ENCODE results near the gene PLG. TPM values are rescaled to one million over a fixed set of nuclear protein-coding genes. Genes with fewer than 3 reads are reported as not detected.
"Not testable (repeated sequence)": the region's sequence is repeated elsewhere in the genome, so short reads cannot be mapped to it uniquely, and the experiment has no call there.

PLG gene
- total RNA-seq, 1 experiment from 2014 or later: 0.57 TPM

DNA sequence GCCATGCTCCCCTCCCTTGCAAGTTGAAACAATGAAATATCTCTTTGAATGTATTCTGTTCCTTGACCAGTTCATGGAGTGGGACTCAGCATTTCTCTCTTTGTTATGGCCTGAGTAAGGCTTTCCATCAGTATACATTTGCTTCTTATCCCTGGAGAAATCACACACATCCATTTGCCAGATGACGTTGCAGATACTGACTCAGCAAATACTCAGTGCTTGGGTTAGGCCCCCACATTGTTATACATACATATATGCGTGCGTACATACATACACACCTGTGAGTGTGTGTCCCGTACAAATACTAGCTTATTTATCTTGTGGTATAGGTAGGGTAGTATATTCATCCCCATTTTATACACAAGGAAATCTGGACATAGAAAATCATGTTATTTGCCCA is 72.4 kb downstream of the PLG start:
- H3K4me1 ChIP-seq (ENCODE audit: control insufficient read depth, insufficient read depth, low read length): no peaks in the 10 kb centered on the region
- no TSS peak for BruUV-seq (replicated peaks)
- CTCF ChIA-PET: no interaction called here

DNA sequence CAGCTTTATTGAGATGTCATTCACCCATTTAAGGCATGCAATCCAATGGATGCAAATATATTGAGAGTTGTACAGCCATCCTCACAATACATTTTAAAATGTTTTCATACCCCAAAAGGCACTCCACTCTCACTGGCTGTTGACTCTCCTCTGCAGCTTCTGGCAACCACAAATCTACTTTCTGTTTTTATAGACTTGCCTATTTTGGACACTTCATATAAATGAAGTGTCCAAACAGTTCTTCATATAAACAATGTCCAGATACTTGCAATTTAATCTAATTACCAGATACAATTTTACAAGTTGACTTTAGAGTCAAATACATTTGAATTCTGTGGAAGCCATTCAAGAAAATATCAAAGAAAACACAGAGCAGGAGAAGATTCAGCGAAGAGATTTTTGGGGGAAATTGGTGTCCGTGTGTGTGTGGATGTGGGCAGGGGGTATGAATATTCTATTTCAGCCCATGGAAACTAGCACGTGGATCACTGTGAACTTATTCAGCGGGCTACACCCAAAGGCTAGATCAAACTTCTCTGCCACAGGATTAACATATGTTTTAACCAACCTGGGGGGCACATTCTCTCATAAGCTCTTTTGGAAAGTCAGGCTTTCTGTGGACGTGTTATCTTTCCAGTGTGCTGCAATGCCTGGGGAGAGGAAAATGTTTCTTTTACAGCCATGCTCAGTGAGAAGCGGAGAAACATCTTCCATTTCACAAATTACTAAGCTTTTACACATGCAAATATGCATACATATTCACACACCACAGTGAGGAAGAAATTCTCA is 73.9 kb downstream of the PLG start:
- TF ChIP-seq POLR2AphosphoS5 (IDR thresholded peaks at IDR 0.05; ENCODE audit: low read depth, low read length) (no peak), SIN3A (IDR thresholded peaks at IDR 0.05; ENCODE audit: borderline replicate concordance, insufficient read depth, low read depth, low read length) (no peak), TCF7L2 (IDR thresholded peaks at IDR 0.05; ENCODE audit: low read depth, low read length) (no peak)
- TF ChIP-seq, protein P1, sequence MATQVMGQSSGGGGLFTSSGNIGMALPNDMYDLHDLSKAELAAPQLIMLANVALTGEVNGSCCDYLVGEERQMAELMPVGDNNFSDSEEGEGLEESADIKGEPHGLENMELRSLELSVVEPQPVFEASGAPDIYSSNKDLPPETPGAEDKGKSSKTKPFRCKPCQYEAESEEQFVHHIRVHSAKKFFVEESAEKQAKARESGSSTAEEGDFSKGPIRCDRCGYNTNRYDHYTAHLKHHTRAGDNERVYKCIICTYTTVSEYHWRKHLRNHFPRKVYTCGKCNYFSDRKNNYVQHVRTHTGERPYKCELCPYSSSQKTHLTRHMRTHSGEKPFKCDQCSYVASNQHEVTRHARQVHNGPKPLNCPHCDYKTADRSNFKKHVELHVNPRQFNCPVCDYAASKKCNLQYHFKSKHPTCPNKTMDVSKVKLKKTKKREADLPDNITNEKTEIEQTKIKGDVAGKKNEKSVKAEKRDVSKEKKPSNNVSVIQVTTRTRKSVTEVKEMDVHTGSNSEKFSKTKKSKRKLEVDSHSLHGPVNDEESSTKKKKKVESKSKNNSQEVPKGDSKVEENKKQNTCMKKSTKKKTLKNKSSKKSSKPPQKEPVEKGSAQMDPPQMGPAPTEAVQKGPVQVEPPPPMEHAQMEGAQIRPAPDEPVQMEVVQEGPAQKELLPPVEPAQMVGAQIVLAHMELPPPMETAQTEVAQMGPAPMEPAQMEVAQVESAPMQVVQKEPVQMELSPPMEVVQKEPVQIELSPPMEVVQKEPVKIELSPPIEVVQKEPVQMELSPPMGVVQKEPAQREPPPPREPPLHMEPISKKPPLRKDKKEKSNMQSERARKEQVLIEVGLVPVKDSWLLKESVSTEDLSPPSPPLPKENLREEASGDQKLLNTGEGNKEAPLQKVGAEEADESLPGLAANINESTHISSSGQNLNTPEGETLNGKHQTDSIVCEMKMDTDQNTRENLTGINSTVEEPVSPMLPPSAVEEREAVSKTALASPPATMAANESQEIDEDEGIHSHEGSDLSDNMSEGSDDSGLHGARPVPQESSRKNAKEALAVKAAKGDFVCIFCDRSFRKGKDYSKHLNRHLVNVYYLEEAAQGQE (IDR thresholded peaks at IDR 0.05; ENCODE audit: insufficient read depth in 1 of 2, low read depth in 2 of 2, low read length in 1 of 2): no peak
- TF ChIP-seq, protein P2, sequence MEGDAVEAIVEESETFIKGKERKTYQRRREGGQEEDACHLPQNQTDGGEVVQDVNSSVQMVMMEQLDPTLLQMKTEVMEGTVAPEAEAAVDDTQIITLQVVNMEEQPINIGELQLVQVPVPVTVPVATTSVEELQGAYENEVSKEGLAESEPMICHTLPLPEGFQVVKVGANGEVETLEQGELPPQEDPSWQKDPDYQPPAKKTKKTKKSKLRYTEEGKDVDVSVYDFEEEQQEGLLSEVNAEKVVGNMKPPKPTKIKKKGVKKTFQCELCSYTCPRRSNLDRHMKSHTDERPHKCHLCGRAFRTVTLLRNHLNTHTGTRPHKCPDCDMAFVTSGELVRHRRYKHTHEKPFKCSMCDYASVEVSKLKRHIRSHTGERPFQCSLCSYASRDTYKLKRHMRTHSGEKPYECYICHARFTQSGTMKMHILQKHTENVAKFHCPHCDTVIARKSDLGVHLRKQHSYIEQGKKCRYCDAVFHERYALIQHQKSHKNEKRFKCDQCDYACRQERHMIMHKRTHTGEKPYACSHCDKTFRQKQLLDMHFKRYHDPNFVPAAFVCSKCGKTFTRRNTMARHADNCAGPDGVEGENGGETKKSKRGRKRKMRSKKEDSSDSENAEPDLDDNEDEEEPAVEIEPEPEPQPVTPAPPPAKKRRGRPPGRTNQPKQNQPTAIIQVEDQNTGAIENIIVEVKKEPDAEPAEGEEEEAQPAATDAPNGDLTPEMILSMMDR (IDR thresholded peaks at IDR 0.05): no peak

More for the DNA sequence above, 72.4 kb downstream of the PLG start:
- Histone ChIP-seq H3K9me3 (ENCODE audit: control insufficient read depth, insufficient read depth, low read depth, low read length) (no peaks in the 10 kb centered on the region), H3K27me3 (ENCODE audit: control insufficient read depth, insufficient read depth, low read length) (no peaks in the 10 kb centered on the region), H3K27ac (ENCODE audit: low read length) (no peak overlapping the region), H3K36me3 (ENCODE audit: control insufficient read depth, insufficient read depth, low read length) (no peaks in the 10 kb centered on the region), H3K4me3 (ENCODE audit: low read depth in 2 of 2, low read length in 2 of 2) (no peak overlapping the region)
- intact Hi-C loops (cut with micrococcal nuclease; ENCODE audit: unreplicated experiment): no loop called here
- DNase-seq (ENCODE audit: low read depth, low spot score) (no peak), ATAC-seq (no peak)
- TF ChIP-seq, protein P2 (IDR thresholded peaks at IDR 0.05): no peak
- TF ChIP-seq POLR2AphosphoS5 (IDR thresholded peaks at IDR 0.05; ENCODE audit: low read depth, low read length) (no peak), SIN3A (IDR thresholded peaks at IDR 0.05; ENCODE audit: borderline replicate concordance, insufficient read depth, low read depth, low read length) (no peak), TCF7L2 (IDR thresholded peaks at IDR 0.05; ENCODE audit: low read depth, low read length) (no peak)
- TF ChIP-seq, protein P1 (IDR thresholded peaks at IDR 0.05; ENCODE audit: insufficient read depth in 1 of 2, low read depth in 2 of 2, low read length in 1 of 2): no peak
- POLR2A ChIA-PET: no interaction called here
- in situ Hi-C loops (cut with HindIII; ENCODE audit: low pct_unique_long_range_greater_than_20kb, low sequenced_read_pairs): no loop called here

DNA sequence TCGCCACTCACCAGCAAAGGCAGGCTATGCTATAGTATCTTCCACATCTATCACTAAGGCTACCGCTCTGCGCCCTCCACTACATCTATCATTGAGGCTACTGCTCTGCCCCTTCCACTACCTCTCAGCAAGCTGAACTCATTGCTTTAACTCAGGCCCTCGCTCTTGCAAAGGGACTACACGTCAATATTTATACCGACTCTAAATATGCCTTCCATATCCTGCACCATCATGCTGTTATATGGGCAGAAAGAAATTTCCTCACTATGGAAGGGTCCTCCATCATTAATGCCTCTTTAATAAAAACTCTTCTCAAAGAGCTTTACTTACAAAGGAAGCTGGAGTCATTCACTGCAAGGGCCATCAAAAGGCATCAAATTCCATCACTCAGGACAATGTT is 77.1 kb downstream of the PLG start:
- DNase-seq (ENCODE audit: low read depth, low spot score); intact Hi-C loops (cut with micrococcal nuclease; ENCODE audit: unreplicated experiment); H3K27me3 ChIP-seq (ENCODE audit: control insufficient read depth, insufficient read depth, low read length); H3K9me3 ChIP-seq (ENCODE audit: control insufficient read depth, insufficient read depth, low read depth, low read length); H3K27ac ChIP-seq (ENCODE audit: low read length); H3K4me1 ChIP-seq (ENCODE audit: control insufficient read depth, insufficient read depth, low read length); H3K4me3 ChIP-seq (ENCODE audit: low read depth in 2 of 2, low read length in 2 of 2); POLR2A ChIA-PET; H3K36me3 ChIP-seq (ENCODE audit: control insufficient read depth, insufficient read depth, low read length); ATAC-seq; BruUV-seq (replicated peaks); in situ Hi-C loops (cut with HindIII; ENCODE audit: low pct_unique_long_range_greater_than_20kb, low sequenced_read_pairs); CTCF ChIA-PET: not testable (repeated sequence)

More for the DNA sequence above, 73.9 kb downstream of the PLG start:
- CTCF ChIA-PET: no interaction called here
- in situ Hi-C loops (cut with HindIII; ENCODE audit: low pct_unique_long_range_greater_than_20kb, low sequenced_read_pairs): no loop called here
- Histone ChIP-seq H3K4me3 (ENCODE audit: low read depth in 2 of 2, low read length in 2 of 2) (no peak overlapping the region), H3K4me1 (ENCODE audit: control insufficient read depth, insufficient read depth, low read length) (no peaks in the 10 kb centered on the region), H3K9me3 (ENCODE audit: control insufficient read depth, insufficient read depth, low read depth, low read length) (no peaks in the 10 kb centered on the region; the same call in 1 of the 2 replicates), H3K27me3 (ENCODE audit: control insufficient read depth, insufficient read depth, low read length) (no peaks in the 10 kb centered on the region), H3K27ac (ENCODE audit: low read length) (no peak overlapping the region), H3K36me3 (ENCODE audit: control insufficient read depth, insufficient read depth, low read length) (no peaks in the 10 kb centered on the region)
- ATAC-seq: no peak
- no TSS peak for BruUV-seq (replicated peaks)
- intact Hi-C loops (cut with micrococcal nuclease; ENCODE audit: unreplicated experiment): no loop called here
- DNase-seq (ENCODE audit: low read depth, low spot score): no peak
- POLR2A ChIA-PET: no interaction called here

Data from Panc1 (cell line).